Measurements from ENCODE around the gene CEMIP2.

The CEMIP2 gene

GRCh38 chr9:71746023-71746757 is 22.1 kb downstream of the CEMIP2 start:
- DNase-seq = no peak

- no peak for DNase-seq
Measured at GRCh38 chr9:71744754-71745521, 23.4 kb downstream of the CEMIP2 start.

GRCh38 chr9:71743882-71744281 is 24.4 kb downstream of the CEMIP2 start:
- DNase-seq = no peak

GRCh38 chr9:71743217-71743705 is 25.1 kb downstream of the CEMIP2 start:
- no peak for DNase-seq

- DNase-seq = no peak
Measured at GRCh38 chr9:71742703-71743102, 25.6 kb downstream of the CEMIP2 start.

- DNase-seq = no peak
Measured at GRCh38 chr9:71741926-71742648, 26.2 kb downstream of the CEMIP2 start.

GRCh38 chr9:71740199-71740598 is 28.1 kb downstream of the CEMIP2 start:
- no peak for DNase-seq

GRCh38 chr9:71737455-71737854 is 30.9 kb downstream of the CEMIP2 start:
- DNase-seq = no peak

GRCh38 chr9:71736236-71736635 is 32.1 kb downstream of the CEMIP2 start:
- DNase-seq = no peak

GRCh38 chr9:71734950-71735349 is 33.4 kb downstream of the CEMIP2 start:
- no peak for DNase-seq

GRCh38 chr9:71733176-71733575 is 35.1 kb downstream of the CEMIP2 start:
- DNase-seq = no peak

GRCh38 chr9:71729816-71730526 is 38.3 kb downstream of the CEMIP2 start:
- DNase-seq = no peak

- DNase-seq = no peak
Measured at GRCh38 chr9:71726723-71727122, 41.6 kb downstream of the CEMIP2 start.

- DNase-seq = no peak
Measured at GRCh38 chr9:71725590-71726338, 42.5 kb downstream of the CEMIP2 start.

GRCh38 chr9:71721855-71722254 is 46.5 kb downstream of the CEMIP2 start:
- DNase-seq = no peak

GRCh38 chr9:71719562-71719961 is 48.8 kb downstream of the CEMIP2 start:
- DNase-seq = no peak

- no peak for DNase-seq
Measured at GRCh38 chr9:71719088-71719487, 49.2 kb downstream of the CEMIP2 start.

GRCh38 chr9:71716138-71716909 is 52.0 kb downstream of the CEMIP2 start:
- DNase-seq = no peak

GRCh38 chr9:71710856-71711255 is 57.5 kb downstream of the CEMIP2 start:
- no peak for DNase-seq

GRCh38 chr9:71710201-71710600 is 58.1 kb downstream of the CEMIP2 start:
- DNase-seq = no peak

GRCh38 chr9:71709384-71709783 is 58.9 kb downstream of the CEMIP2 start:
- DNase-seq = no peak

Measured in stimulated activated CD4-positive, alpha-beta T cell treated with anti-CD3 and anti-CD28 coated beads, Interleukin-4, amount 100 ng/mL, for 1 hour (primary cell).